Activated CD4-positive, alpha-beta T cell treated with anti-CD3 and anti-CD28 coated beads, Interleukin-2, amount 50 U/mL, for 1 hour (primary cell): ENCODE data around the gene FBXO40.

Source experiments
- DNase-seq: peaks from one replicate; pipeline ENCODE4 v3.0.0-alpha.2; 2020

The FBXO40 gene

DNA sequence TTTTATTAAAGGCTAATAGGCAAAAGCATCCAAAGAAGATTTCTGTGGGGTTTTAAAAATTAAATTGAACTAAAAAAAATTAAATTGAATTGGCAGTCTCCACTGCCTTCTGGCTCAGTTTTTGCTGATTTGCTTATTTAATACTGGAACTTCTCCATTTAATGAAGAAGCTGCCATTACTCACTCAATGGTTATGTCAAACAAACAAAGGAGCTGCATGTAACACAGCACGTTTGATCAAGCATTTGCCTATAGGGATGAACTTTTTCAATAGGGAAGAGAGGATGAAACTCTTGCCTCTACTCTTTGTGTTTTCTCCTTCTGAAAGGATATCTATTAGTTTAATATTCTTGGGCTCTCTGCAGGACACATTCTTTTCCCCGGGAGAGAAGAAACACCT, 72.3 kb downstream of the FBXO40 start:
- no peak for DNase-seq

DNA sequence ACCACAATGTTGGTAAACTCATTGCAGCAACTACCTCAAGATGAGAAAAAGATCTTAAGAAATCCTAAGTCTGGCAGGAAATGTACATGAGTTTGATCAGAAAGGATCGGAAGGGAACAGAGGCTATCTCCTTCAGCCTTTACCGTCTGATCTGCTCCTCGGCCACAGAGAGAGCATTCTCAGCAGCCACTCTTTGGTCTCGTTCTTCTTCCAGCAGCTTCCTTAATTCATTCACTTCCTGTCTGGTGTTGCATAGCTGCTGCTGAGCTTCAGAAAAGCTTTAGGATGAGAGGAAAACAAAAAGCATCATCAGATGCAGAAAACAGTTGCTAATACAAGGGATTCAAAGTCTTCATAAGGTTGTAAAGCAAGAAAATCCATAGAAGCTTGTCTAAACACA, 74.2 kb downstream of the FBXO40 start:
- DNase-seq, result no peak

DNA sequence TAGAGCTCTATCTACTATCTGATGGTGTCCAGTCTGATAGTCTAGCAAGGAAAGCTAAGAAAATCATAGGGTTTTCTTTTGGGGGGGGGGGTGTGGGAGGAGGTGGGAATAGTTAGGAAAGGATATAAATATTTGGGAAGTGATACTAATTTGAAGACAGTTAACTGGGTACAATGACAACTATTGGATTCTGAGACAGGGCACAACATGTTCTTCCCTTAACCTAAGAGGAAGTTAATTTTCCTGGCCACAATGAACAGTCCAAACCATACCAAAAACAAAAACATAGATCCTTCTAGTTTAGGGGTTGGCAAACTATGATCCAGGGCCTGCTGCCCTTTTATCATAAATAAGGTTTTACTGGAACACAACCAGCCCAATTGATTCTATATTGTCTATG, 77.5 kb downstream of the FBXO40 start:
- DNase-seq, result no peak

DNA sequence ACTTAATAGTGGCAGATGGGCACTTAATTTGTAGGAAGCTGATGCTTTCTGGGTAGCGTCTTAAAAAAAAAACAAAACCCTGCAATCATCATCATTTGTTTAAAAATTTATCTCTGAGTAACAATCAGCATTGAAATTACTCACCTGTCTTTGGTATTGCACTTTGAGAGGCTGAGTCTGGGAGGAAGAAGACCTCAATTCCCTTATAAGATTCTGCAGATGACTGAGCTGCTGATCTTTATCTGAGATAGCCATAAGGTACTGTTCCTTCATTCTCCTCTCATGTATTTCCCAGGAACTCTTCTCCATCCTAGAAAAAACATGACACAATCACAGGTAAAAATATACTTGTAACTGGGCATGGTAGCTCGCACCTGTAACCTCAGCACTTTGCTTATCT, 84.0 kb downstream of the FBXO40 start:
- DNase-seq, result no peak
